Activated naive CD8-positive, alpha-beta T cell treated with anti-CD3 and anti-CD28 coated beads, Interleukin-2, amount 50 U/mL, for 24 hours (primary cell): ENCODE results near the gene HIPK1.
A peak's percentile ranks its signal among the peaks of the same experiment; 100 is the strongest.
"Not testable (repeated sequence)": the region's sequence is repeated elsewhere in the genome, so short reads cannot be mapped to it uniquely, and the experiment has no call there.

Experiments used
- ATAC-seq: fragments of 150-1000 bp; cut with Tn5 transposase; one replicate; pipeline ENCODE4 v1.10.0; 2021
- DNase-seq: peaks from one replicate; pipeline ENCODE4 v3.0.0; 2021
- H3K27ac Mint-ChIP-seq: one replicate; pipeline ENCODE4 v1.8.0; 2021; ENCODE audit warnings: mild to moderate bottlenecking, mixed read lengths
- H3K27me3 Mint-ChIP-seq: one replicate; pipeline ENCODE4 v1.8.0; 2021; ENCODE audit warnings: mixed read lengths
- H3K36me3 Mint-ChIP-seq: one replicate; pipeline ENCODE4 v1.8.0; 2021; ENCODE audit warnings: low read depth, mixed read lengths
- H3K4me1 Mint-ChIP-seq: one replicate; pipeline ENCODE4 v1.8.0; 2021; ENCODE audit warnings: mixed read lengths
- H3K4me3 Mint-ChIP-seq: one replicate; pipeline ENCODE4 v1.8.0; 2021; ENCODE audit warnings: mild to moderate bottlenecking, moderate library complexity, mixed read lengths
- H3K9me3 Mint-ChIP-seq: one replicate; pipeline ENCODE4 v1.8.0; 2021; ENCODE audit warnings: mixed read lengths

Gene HIPK1

GRCh38 chr1:113946112-113946511, 17.0 kb downstream of the HIPK1 start:
- Mint-ChIP-seq H3K4me1 (peaks cover 73% of the 10 kb centered on the region), H3K27ac (peak overlapping the region; percentile 68), H3K27me3 (no peaks in the 10 kb centered on the region), H3K36me3 (peaks cover 39% of the 10 kb centered on the region), H3K4me3 (peak overlapping the region; percentile 56), H3K9me3 (no peaks in the 10 kb centered on the region)
- DNase-seq (no peak), ATAC-seq (no peak)

DNA sequence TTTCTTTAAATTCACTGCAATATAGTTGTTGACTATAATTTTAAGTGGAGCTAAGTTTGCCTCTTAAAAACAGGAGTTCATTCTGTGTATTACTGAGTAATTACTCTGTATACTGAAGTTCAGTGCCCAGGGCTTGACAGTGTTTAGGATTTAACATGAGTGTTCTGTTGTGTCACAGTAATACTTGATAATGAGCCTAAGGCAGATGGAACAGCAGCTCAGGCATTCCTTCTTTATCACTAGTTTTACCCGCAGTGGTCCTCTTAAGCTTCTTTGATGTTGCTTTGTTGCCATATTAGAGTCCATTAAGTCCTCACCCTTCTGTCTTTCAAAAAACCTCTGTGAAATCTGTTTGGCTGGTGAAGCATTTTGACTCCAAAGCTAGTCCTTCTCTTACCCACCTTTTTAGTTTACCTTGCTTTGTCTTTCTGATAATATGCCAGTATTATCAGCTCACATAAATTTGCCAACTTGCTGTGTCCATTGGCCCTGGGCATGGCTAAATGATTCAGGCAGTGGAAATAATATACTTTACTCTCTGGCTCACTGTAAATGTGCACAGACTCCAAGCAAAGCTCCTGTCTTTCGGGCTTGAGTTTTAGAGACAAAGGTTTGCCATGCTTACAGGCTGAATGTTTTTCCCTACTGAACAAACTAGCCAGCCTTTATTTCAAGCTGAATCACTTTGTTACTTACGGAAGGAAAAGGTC, 17.7 kb downstream of the HIPK1 start:
- Mint-ChIP-seq H3K4me3 (peak overlapping the region; percentile 67), H3K27me3 (no peaks in the 10 kb centered on the region), H3K9me3 (no peaks in the 10 kb centered on the region), H3K4me1 (peaks cover 77% of the 10 kb centered on the region), H3K27ac (peak overlapping the region; percentile 86), H3K36me3 (peaks cover 38% of the 10 kb centered on the region)
- ATAC-seq (no peak), DNase-seq (no peak)

GRCh38 chr1:113947388-113948107, 18.4 kb downstream of the HIPK1 start:
- H3K9me3 Mint-ChIP-seq, result no peaks in the 10 kb centered on the region
- DNase-seq (no peak), ATAC-seq (no peak)
- peaks cover 75% of the 10 kb centered on the region for H3K4me1 Mint-ChIP-seq
- H3K27me3 Mint-ChIP-seq, result no peaks in the 10 kb centered on the region
- H3K36me3 Mint-ChIP-seq, result peaks cover 35% of the 10 kb centered on the region
- H3K27ac Mint-ChIP-seq, result peak overlapping the region; percentile 86
- peak overlapping the region; percentile 67 for H3K4me3 Mint-ChIP-seq

DNA sequence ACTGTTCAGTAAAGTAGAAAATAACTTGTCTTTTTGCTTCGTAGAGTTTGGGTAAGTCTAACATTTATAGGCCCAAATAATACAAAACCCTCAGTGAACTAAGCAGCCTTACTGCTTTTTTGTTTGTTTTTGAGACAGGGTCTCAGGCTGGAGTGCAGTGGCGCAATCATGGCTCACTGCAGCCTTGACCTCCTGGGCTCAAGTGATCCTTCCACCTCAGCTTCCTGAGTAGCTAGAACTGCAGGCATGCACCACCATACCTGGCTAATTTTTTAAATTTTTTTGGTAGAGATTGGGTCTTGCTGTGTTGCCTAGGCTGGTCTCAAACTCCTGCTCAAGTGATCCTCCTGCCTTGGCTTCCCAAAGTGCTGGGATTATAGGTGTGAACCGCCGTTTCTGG, 19.0 kb downstream of the HIPK1 start:
- peaks cover 78% of the 10 kb centered on the region for H3K4me1 Mint-ChIP-seq
- not testable (repeated sequence) for ATAC-seq, DNase-seq, H3K9me3 Mint-ChIP-seq, H3K27me3 Mint-ChIP-seq
- peak overlapping the region; percentile 26 for H3K4me3 Mint-ChIP-seq
- peak overlapping the region; percentile 86 for H3K27ac Mint-ChIP-seq
- peaks cover 36% of the 10 kb centered on the region for H3K36me3 Mint-ChIP-seq

DNA sequence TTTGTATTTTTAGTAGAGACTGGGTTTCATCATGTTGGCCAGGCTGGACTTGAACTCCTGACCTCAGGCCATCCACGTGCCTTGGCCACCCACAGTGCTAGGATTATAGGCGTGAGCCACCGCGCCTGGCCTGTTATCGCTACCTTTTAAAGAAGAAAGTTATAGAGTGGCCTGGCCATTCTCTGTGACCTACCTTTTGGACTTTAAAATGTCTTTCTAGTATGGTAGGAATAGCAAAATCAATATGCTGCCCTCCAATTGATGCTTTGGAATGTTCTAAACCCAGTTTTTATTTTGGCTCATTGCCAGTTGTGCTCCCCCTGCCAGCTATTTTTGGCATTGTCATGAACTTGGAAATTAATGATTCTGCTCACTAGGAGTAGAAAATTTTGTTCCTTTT, 19.9 kb downstream of the HIPK1 start:
- H3K4me1 Mint-ChIP-seq, result peaks cover 82% of the 10 kb centered on the region
- no peak overlapping the region for H3K4me3 Mint-ChIP-seq

GRCh38 chr1:113950908-113951307, 21.8 kb downstream of the HIPK1 start:
- H3K27me3 Mint-ChIP-seq, result no peaks in the 10 kb centered on the region
- H3K4me1 Mint-ChIP-seq, result peaks cover 82% of the 10 kb centered on the region
- no peak for DNase-seq
- H3K27ac Mint-ChIP-seq, result no peak overlapping the region
- ATAC-seq, result no peak
- H3K36me3 Mint-ChIP-seq, result peaks cover 41% of the 10 kb centered on the region
- no peaks in the 10 kb centered on the region for H3K9me3 Mint-ChIP-seq
- H3K4me3 Mint-ChIP-seq, result no peak overlapping the region

More for the DNA sequence above, 19.9 kb downstream of the HIPK1 start:
- ATAC-seq (no peak), DNase-seq (no peak)
- Mint-ChIP-seq H3K27ac (peak overlapping the region; percentile 48), H3K9me3 (no peaks in the 10 kb centered on the region), H3K36me3 (peaks cover 36% of the 10 kb centered on the region), H3K27me3 (no peaks in the 10 kb centered on the region)

DNA sequence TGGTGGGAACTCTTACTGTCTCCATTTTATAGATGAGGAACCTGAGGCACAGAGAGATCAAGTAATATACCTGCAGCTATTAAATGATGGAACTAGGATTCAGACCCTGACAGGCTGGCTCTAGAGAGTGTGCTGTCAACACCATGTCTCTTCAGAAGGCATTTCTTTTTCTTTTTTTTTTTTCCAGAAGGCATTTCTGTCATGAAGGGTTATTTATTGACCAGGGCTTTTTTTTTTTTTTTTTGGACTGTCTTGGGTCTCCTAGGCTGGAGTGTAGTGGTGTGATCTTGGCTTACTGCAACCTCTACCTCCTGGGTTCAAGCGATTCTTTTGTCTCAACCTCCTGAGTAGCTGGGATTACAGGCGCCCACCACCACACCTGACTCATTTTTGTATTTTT, 22.6 kb downstream of the HIPK1 start:
- DNase-seq (no peak), ATAC-seq (no peak)
- Mint-ChIP-seq H3K27ac (peak overlapping the region; percentile 62), H3K4me3 (no peak overlapping the region), H3K9me3 (no peaks in the 10 kb centered on the region), H3K36me3 (peaks cover 43% of the 10 kb centered on the region), H3K27me3 (no peaks in the 10 kb centered on the region), H3K4me1 (peaks cover 79% of the 10 kb centered on the region)

DNA sequence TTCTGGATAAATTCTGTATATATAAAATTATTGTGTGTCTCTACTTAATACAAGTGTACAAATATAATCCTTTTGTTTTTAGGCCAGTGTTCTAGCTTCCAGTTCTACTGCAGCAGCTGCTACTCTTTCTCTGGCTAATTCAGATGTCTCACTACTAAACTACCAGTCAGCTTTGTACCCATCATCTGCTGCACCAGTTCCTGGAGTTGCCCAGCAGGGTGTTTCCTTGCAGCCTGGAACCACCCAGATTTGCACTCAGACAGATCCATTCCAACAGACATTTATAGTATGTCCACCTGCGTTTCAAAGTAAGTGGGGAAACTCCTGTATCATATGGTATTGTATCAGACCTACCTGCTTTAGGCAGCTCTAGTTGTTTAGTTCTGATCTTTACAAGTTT, 28.9 kb downstream of the HIPK1 start:
- no peak for DNase-seq
- Mint-ChIP-seq H3K36me3 (peaks cover 73% of the 10 kb centered on the region), H3K27me3 (no peaks in the 10 kb centered on the region), H3K9me3 (no peaks in the 10 kb centered on the region), H3K27ac (no peak overlapping the region), H3K4me3 (no peak overlapping the region), H3K4me1 (peaks cover 32% of the 10 kb centered on the region)
- ATAC-seq, result no peak

DNA sequence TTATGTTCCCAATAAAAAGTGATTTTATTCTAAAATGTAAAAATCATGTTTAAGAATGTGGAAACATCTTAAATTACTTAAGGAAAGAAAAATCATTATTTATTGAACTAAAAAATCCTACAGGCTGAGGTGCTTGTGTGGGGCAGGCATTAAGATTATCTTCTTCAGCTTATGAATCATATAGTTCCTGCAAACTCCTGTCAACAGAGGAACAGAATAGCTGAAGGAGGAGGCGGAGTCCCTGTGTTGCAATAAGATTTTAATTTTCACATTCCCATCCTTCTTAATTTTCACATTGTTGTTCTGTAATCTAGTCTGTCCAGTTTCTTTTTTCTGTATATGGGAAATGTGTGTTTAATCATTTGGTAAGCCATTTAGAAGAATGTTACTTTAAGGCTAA, 29.6 kb downstream of the HIPK1 start:
- H3K9me3 Mint-ChIP-seq, result no peaks in the 10 kb centered on the region
- no peak overlapping the region for H3K27ac Mint-ChIP-seq
- ATAC-seq (no peak), DNase-seq (no peak)
- H3K4me1 Mint-ChIP-seq, result peaks cover 26% of the 10 kb centered on the region
- H3K4me3 Mint-ChIP-seq, result no peak overlapping the region
- no peaks in the 10 kb centered on the region for H3K27me3 Mint-ChIP-seq
- peaks cover 73% of the 10 kb centered on the region for H3K36me3 Mint-ChIP-seq

DNA sequence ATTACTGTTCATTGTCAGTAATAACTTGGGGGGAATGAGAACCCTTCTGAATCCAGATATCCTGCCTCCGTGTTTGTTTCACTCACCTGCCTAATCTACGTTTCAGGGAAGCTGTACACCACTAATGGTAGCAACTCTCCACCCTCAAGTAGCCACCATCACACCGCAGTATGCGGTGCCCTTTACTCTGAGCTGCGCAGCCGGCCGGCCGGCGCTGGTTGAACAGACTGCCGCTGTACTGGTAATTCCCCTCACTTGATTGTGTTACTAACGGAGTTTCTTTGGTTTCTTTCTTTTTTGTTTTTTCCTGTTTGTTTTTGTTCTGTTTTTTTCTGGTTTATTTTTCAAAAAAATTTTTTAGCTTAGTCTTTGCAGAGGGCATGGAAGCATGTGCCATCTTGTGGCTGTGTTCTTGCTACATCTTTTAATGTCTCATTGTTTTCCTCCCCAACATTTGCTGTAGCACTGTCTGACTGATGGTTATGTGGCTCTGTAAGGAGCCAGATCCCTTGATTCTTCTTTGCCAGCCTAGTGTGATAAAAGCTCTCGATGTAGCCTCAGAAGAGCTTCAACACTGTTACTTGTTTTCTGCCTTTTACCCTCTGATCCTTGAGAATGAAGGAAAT, 34.3 kb downstream of the HIPK1 start:
- H3K9me3 Mint-ChIP-seq, result no peaks in the 10 kb centered on the region
- H3K27me3 Mint-ChIP-seq, result no peaks in the 10 kb centered on the region
- DNase-seq (no peak), ATAC-seq (no peak)
- H3K27ac Mint-ChIP-seq, result no peak overlapping the region
- H3K4me1 Mint-ChIP-seq, result no peaks in the 10 kb centered on the region
- H3K36me3 Mint-ChIP-seq, result peaks cover 69% of the 10 kb centered on the region
- no peak overlapping the region for H3K4me3 Mint-ChIP-seq

DNA sequence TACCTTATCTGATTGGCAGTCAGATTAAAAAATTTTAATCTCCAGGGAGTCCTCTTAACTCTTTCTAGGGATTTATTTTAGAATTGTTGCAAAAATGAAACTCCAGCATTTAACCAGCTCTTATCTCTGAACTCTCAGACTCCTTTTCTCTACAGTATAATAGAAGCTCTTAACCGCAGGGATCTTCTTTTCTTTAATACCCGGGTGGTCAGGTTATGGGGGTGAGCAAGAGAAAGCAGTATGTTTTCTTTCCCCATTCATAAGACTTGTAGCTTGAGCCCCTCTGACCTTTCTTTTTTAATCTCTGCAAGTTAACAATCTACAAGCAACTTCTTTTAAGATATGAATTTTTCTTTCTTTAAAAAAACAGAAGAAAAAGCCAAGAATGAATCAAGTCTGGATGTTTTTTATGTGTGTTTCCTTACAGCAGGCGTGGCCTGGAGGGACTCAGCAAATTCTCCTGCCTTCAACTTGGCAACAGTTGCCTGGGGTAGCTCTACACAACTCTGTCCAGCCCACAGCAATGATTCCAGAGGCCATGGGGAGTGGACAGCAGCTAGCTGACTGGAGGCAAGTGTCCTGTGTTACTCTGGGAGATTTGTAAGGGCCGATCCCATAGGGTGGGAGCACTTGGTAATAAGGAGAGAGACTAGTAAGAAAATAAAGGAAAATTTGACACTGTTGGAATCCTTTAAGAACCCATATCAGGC, 36.7 kb downstream of the HIPK1 start:
- Mint-ChIP-seq H3K4me1 (no peaks in the 10 kb centered on the region), H3K27ac (no peak overlapping the region), H3K9me3 (no peaks in the 10 kb centered on the region), H3K27me3 (no peaks in the 10 kb centered on the region), H3K4me3 (no peak overlapping the region), H3K36me3 (peaks cover 70% of the 10 kb centered on the region)
- ATAC-seq (no peak), DNase-seq (no peak)

GRCh38 chr1:113972954-113973353, 43.8 kb downstream of the HIPK1 start:
- Mint-ChIP-seq H3K36me3 (peaks cover 50% of the 10 kb centered on the region), H3K4me3 (no peak overlapping the region)

GRCh38 chr1:113975211-113975895, 46.2 kb downstream of the HIPK1 start:
- H3K4me3 Mint-ChIP-seq, result no peak overlapping the region
- DNase-seq (no peak), ATAC-seq (peak; percentile 87)
- peaks cover 30% of the 10 kb centered on the region for H3K36me3 Mint-ChIP-seq
- H3K27ac Mint-ChIP-seq, result peak overlapping the region; percentile 1
- H3K9me3 Mint-ChIP-seq, result no peaks in the 10 kb centered on the region
- H3K4me1 Mint-ChIP-seq, result peaks cover 44% of the 10 kb centered on the region
- no peaks in the 10 kb centered on the region for H3K27me3 Mint-ChIP-seq

More at GRCh38 chr1:113972954-113973353, 43.8 kb downstream of the HIPK1 start:
- no peak for DNase-seq
- no peaks in the 10 kb centered on the region for H3K27me3 Mint-ChIP-seq
- no peak overlapping the region for H3K27ac Mint-ChIP-seq
- no peak for ATAC-seq
- peaks cover 35% of the 10 kb centered on the region for H3K4me1 Mint-ChIP-seq
- no peaks in the 10 kb centered on the region for H3K9me3 Mint-ChIP-seq
